Natural killer cell (primary cell): ENCODE measurements around the gene HEY2. TPM values are rescaled to one million over a fixed set of nuclear protein-coding genes. Genes with fewer than 3 reads are reported as not detected.

Experiments
- ATAC-seq, 3 donors: fragments of 150-1000 bp in 2 of 3; fragments of 200-7000 bp in 1 of 3; cut with Tn5 transposase; 1 replicate in 1 of 3; 2 replicates in 2 of 3; pipeline ENCODE4 v1.10.0; 2021; ENCODE audit warnings: mild to moderate bottlenecking in 2 of 3, moderate library complexity in 2 of 3
- DNase-seq, 2 donors: peaks; one replicate each; pipeline versions ENCODE4 v3.0.0 to v3.0.0-alpha.2; 2013 to 2021; ENCODE audit warnings: mixed read lengths in 1 of 2
- H3K27ac ChIP-seq: one replicate; pipeline ENCODE4 v1.5.1; 2013; ENCODE audit warnings: mild to moderate bottlenecking, low read length
- H3K27me3 ChIP-seq: one replicate; pipeline ENCODE4 v1.6.1; 2013; ENCODE audit warnings: low read length; ENCODE audit not compliant: control insufficient read depth, insufficient read depth
- H3K36me3 ChIP-seq: one replicate; pipeline ENCODE4 v1.6.1; 2013; ENCODE audit warnings: low read length; ENCODE audit not compliant: control insufficient read depth, insufficient read depth
- H3K4me1 ChIP-seq: one replicate; pipeline ENCODE4 v1.6.1; 2013; ENCODE audit warnings: low read length; ENCODE audit not compliant: control insufficient read depth, insufficient read depth
- H3K4me3 ChIP-seq: one replicate; pipeline ENCODE4 v1.5.1; 2013; ENCODE audit warnings: low read length
- H3K9me3 ChIP-seq: one replicate; pipeline ENCODE4 v1.6.1; 2013; ENCODE audit warnings: low read length; ENCODE audit not compliant: control insufficient read depth, insufficient read depth
- H3K27ac Mint-ChIP-seq, 2 donors: one replicate each; pipeline ENCODE4 v1.8.0; 2022; ENCODE audit warnings: mild to moderate bottlenecking in 2 of 2, mixed read lengths in 2 of 2, moderate library complexity in 1 of 2
- H3K27me3 Mint-ChIP-seq, 2 donors: one replicate each; pipeline ENCODE4 v1.8.0; 2022; ENCODE audit warnings: low read depth in 2 of 2, mixed read lengths in 2 of 2
- H3K36me3 Mint-ChIP-seq: one replicate; pipeline ENCODE4 v1.8.0; 2022; ENCODE audit warnings: mixed read lengths
- H3K4me1 Mint-ChIP-seq, 2 donors: one replicate each; pipeline ENCODE4 v1.8.0; 2022; ENCODE audit warnings: mixed read lengths in 2 of 2
- H3K4me3 Mint-ChIP-seq: one replicate; pipeline ENCODE4 v1.8.0; 2022; ENCODE audit warnings: mild to moderate bottlenecking, moderate library complexity, mixed read lengths
- H3K9me3 Mint-ChIP-seq, 2 donors: one replicate each; pipeline ENCODE4 v1.8.0; 2022; ENCODE audit warnings: mixed read lengths in 2 of 2
- CTCF ChIP-seq: fragments of 200-600 bp; IDR thresholded peaks from one replicate; pipeline ENCODE4 v1.8.0; 2022; ENCODE audit warnings: antibody characterized with exemption
- WGBS: methylation state at CpG from one replicate; pipeline ENCODE4 v1.1.7; 2013; ENCODE audit warnings: missing lambda C conversion rate; ENCODE audit not compliant: insufficient coverage; 5-methylcytosine and 5-hydroxymethylcytosine counted together
- intact Hi-C: fragments of 100-400 bp; cut with micrococcal nuclease; formaldehyde crosslinking; loops from one replicate; pipeline ENCODE4 v1.14.2; 2022
- total RNA-seq, 4 donors: library from RNA; stranded (reverse); fragments of 120-200 nt in 1 of 4; gene quantifications; one replicate each; pipeline versions ENCODE4 v1.2.3 to v1.2.4, GENCODE V29; 2013 to 2022

Gene HEY2
- total RNA-seq, 3 donors from 2014 or later (not counting 1 experiment from before 2014, with no cell fraction given) = 0.66 to 0.93 (median 0.73) TPM

GRCh38 chr6:125784365-125784764, 34.9 kb downstream of the HEY2 start:
- Mint-ChIP-seq H3K27ac (no peak overlapping the region), H3K27me3 (no peaks in the 10 kb centered on the region), H3K4me1 (peaks cover 8 to 11% of the 10 kb centered on the region in 2 donors), H3K36me3 (no peaks in the 10 kb centered on the region), H3K4me3 (no peak overlapping the region), H3K9me3 (no peaks in the 10 kb centered on the region)
- no peaks in the 10 kb centered on the region for H3K9me3 ChIP-seq
- no peak for DNase-seq
- H3K27ac ChIP-seq = no peak overlapping the region
- peaks cover 9% of the 10 kb centered on the region for H3K4me1 ChIP-seq
- H3K36me3 ChIP-seq = peaks cover 2% of the 10 kb centered on the region
- WGBS = 85% methylated on average over 2 of the region's 2 CpGs
- intact Hi-C loops = loop anchor here (10.0 kb wide), 1 partner anchor 1480 kb away; the partner anchor contains the start of gene RNF146
- no peak for ATAC-seq
- no peaks in the 10 kb centered on the region for H3K27me3 ChIP-seq
- TF ChIP-seq CTCF = no peak
- no peak overlapping the region for H3K4me3 ChIP-seq

GRCh38 chr6:125787791-125788190, 38.4 kb downstream of the HEY2 start:
- Mint-ChIP-seq H3K4me1 (peaks cover 23 to 29% of the 10 kb centered on the region in 2 donors), H3K27ac (peak overlapping the region in 1 of 2 donors; percentile 93), H3K36me3 (no peaks in the 10 kb centered on the region), H3K4me3 (peak overlapping the region; percentile 47), H3K9me3 (no peaks in the 10 kb centered on the region), H3K27me3 (no peaks in the 10 kb centered on the region)
- TF ChIP-seq CTCF = no peak
- Histone ChIP-seq H3K9me3 (no peaks in the 10 kb centered on the region), H3K27ac (no peak overlapping the region), H3K4me1 (peaks cover 18% of the 10 kb centered on the region), H3K36me3 (peaks cover 2% of the 10 kb centered on the region), H3K4me3 (no peak overlapping the region), H3K27me3 (no peaks in the 10 kb centered on the region)
- WGBS = 60% methylated on average over 1 of the region's 2 CpGs
- DNase-seq (no peak), ATAC-seq (no peak)
- intact Hi-C loops = loop anchor here (10.0 kb wide), 1 partner anchor 1477 kb away; the partner anchor contains the start of gene RNF146

- WGBS = 4% methylated on average over 1 of the region's 1 CpG
- Histone ChIP-seq H3K27me3 (no peaks in the 10 kb centered on the region), H3K9me3 (no peaks in the 10 kb centered on the region), H3K4me1 (peaks cover 18% of the 10 kb centered on the region), H3K4me3 (no peak overlapping the region), H3K36me3 (peaks cover 2% of the 10 kb centered on the region), H3K27ac (peak overlapping the region; percentile 92)
- DNase-seq (peak in 1 of 2 donors; percentile 50), ATAC-seq (no peak)
- H3K27me3 Mint-ChIP-seq = no peaks in the 10 kb centered on the region
- H3K9me3 Mint-ChIP-seq = no peaks in the 10 kb centered on the region
- peak overlapping the region; percentile 93 to 98 for H3K27ac Mint-ChIP-seq
- H3K36me3 Mint-ChIP-seq = no peaks in the 10 kb centered on the region
- peak overlapping the region; percentile 91 for H3K4me3 Mint-ChIP-seq
- intact Hi-C loops = loop anchor here (1.0 to 10.0 kb wide), 2 partner anchors 8 to 1476 kb away; partner anchors contain the start of gene RNF146
- H3K4me1 Mint-ChIP-seq = peaks cover 36 to 42% of the 10 kb centered on the region in 2 donors
- TF ChIP-seq CTCF = no peak
Measured at GRCh38 chr6:125789167-125789566, 39.7 kb downstream of the HEY2 start.
